ENCODE results near the gene FAM20A. TPM values are rescaled to one million over a fixed set of nuclear protein-coding genes. Genes with fewer than 3 reads are reported as not detected.

The FAM20A gene
- total RNA-seq = 5.3 and 36.1 TPM in 2 replicates

DNA sequence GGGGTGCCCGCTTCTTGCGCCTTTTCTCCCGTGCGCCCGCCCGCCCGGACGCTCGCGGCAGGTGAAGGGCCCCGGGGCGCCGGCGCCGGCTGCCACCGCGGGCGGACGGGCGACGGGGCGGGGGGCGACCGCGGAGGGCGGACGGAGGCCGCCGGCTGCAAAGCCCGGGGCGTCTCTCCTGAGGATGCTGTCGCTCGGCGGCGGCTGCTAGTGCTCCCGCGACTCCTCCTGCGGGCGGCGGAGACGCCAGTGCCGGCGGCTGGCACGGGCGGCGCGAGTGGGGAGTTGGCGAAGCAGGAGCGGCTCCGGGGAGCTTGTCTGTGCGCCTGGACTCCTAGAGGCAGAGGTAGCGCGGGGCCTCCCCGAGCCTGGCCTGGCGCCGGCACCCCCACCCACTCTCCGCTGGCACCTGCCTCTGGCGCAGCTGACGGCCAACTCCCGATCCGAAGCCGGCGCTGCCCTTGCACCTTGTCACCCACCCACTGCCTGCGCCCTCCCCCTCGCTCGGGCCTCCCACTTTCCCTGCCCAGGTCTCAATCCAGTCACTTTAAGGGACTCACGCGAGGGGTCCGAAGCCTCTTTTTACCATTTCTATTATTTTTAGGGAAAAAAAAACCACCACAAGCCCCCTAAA is at the start of gene FAM20A:
FAM20A (minus strand) TSS at position 437 of the 634 bp plus-strand sequence. CDS start 701 bp downstream, outside the sequence.

DNA sequence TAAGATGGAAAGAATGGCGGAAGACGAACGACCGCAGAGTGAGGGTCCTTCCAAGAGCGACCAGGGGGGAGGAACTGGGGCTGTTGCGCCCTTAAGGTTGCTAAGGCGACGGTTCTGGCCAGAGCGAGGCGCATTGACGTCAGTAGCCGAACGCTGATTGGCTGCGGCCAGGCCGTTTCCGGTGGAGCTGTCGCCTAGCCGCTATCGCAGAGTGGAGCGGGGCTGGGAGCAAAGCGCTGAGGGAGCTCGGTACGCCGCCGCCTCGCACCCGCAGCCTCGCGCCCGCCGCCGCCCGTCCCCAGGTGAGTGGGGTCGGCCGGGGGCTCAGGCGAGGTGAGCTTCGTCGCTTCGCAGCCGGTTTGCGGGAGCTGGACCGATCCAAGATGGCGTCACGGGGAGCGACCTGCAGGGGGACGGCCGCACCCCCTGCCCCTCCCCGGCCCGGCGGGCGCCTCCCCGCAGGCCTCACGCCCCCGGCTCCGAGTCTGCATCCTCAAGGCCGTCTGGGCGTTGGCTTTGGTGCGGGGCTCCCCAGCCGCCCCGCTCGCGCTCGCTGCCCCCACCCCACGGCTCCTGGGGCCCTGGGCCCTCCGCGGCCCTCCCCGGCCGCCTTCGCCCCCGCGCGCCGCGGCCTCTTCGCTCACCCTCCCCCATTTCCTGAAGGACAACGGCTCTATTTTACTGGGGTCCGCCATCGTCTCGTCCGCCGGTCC is 88.8 kb downstream of the FAM20A start, which contains the start of gene PRKAR1A:
PRKAR1A (plus strand) TSS at position 184 of the 713 bp plus-strand sequence. CDS start 2,970 bp downstream, outside the sequence.

Other genes starting within 250 kb of the FAM20A start
- 101 and 120 TPM in 2 replicates for gene WIPI1, start 143.9 kb downstream of the FAM20A start, total RNA-seq
- gene PRKAR1A, start 88.9 kb downstream of the FAM20A start, total RNA-seq = 119 and 152 TPM in 2 replicates

Measured in pericardium fibroblast (primary cell).